GM10248 (cell line): ENCODE results near the gene ANKRD12.

ENCODE experiments used
- CTCF ChIA-PET: fragments of 300-600 bp; sonication (Branson Sonifier 250); formaldehyde crosslinking; extraction: SDS; loops from one replicate; lab custom pipeline; 2021; ENCODE audit warnings: antibody characterized with exemption; lab: Yijun Ruan, JAX
- POLR2A ChIA-PET: fragments of 350-650 bp; sonication (Branson Sonifier 250); formaldehyde crosslinking; extraction: SDS; loops from one replicate; lab custom pipeline; 2020; ENCODE audit warnings: antibody characterized with exemption; lab: Yijun Ruan, JAX
- DNase-seq: peaks from one replicate; pipeline ENCODE4 v3.0.0; 2012; ENCODE audit errors: extremely low spot score
- TF ChIP-seq, protein P1 (sequence below): IDR thresholded peaks from 2 replicates; pipeline ENCODE4 v1.5.1; 2012; ENCODE audit warnings: mild to moderate bottlenecking, low read depth; ENCODE audit errors: extremely low read depth, missing control alignments, control extremely low read depth

The ANKRD12 gene

DNA sequence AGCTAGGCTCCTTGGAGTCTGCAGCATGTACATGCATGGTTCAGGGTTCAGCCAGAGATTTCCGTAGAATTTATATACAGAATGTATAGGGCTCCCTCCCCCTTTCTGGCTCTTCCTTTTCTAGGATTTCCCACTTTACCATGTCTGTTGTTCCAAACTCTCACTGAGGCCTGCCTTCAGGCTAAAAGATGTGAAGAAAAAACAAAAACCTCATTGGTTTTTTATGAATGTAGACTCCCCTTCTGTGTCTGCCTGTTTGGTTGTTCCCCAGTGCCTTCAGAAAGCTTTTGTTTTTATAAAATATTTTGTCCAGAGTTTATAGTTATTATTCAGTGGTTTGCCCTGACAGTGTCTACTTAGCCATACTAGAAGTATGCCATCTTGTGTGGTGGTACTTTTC lies 30.5 kb upstream of the ANKRD12 start:
- CTCF ChIA-PET = interaction anchor here (1.4 kb wide), 1 partner anchor 15 kb away, joined by 3 read pairs; no protein-coding TSS in a partner anchor

DNA sequence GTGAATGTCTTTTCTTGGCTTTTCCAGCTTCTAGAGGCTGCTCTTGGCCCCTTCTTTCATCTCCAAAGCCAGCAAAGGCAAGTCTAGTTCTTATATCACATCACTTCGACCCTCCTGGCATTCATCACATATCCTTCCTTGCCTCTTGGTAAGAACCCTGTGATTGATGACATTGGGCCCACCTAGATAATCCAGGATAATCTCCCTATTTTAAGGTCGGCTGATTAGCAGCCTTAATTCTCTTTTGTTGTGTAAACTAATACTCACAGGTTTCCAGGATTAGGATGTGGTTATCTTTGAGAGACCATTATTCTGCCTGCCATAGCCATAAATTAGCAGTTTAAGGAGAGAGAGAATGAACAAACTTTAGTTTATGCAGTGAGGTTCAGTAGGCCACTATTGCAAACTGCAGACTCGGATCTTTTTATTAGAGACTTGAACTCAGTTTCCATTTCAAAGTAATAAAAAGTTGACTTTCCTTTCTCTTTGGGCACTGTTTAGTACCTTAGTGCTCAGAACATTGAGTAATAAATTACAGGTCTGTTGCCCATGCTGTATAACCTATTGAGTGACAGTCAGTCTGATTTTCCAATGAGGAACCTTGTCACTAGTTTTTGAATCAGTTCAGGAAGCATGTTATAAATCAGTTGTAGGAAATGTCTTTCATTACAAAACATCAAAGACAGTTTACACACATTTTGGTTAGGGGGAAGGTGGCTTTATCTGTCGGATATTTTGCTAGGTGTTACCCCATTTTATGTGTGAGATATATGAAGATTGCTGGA lies 29.6 kb upstream of the ANKRD12 start:
- TF ChIP-seq, protein P1, sequence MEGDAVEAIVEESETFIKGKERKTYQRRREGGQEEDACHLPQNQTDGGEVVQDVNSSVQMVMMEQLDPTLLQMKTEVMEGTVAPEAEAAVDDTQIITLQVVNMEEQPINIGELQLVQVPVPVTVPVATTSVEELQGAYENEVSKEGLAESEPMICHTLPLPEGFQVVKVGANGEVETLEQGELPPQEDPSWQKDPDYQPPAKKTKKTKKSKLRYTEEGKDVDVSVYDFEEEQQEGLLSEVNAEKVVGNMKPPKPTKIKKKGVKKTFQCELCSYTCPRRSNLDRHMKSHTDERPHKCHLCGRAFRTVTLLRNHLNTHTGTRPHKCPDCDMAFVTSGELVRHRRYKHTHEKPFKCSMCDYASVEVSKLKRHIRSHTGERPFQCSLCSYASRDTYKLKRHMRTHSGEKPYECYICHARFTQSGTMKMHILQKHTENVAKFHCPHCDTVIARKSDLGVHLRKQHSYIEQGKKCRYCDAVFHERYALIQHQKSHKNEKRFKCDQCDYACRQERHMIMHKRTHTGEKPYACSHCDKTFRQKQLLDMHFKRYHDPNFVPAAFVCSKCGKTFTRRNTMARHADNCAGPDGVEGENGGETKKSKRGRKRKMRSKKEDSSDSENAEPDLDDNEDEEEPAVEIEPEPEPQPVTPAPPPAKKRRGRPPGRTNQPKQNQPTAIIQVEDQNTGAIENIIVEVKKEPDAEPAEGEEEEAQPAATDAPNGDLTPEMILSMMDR = no peak
- POLR2A ChIA-PET = no interaction called here
- DNase-seq = no peak
- CTCF ChIA-PET = interaction anchor here (1.1 to 1.4 kb wide), 2 partner anchors 11 to 15 kb away, joined by 3 read pairs; no protein-coding TSS in a partner anchor

More for the DNA sequence above, 30.5 kb upstream of the ANKRD12 start:
- POLR2A ChIA-PET = no interaction called here
- DNase-seq = no peak
- TF ChIP-seq, protein P1 = no peak

DNA sequence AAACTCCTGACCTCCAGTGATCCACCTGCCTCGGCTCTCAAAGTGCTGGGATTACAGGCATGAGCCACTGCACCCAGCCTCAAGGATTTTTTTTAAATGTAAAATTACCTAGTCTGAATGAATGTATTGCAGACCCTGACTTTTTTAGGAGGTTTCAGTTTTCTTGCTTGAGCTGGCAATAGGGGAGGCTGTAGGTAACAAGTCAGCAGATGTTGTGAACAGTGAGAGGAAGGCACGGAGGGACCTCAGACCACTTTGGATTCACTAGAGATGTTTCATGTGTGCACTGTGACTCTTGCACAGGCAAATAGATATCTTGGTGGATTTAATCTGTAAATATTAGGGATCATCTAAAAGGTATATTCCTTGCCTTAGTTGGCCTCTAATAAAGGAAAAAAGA lies 27.7 kb upstream of the ANKRD12 start:
- no peak for DNase-seq
- CTCF ChIA-PET = interaction anchor here (1.2 to 1.8 kb wide), 5 partner anchors 11 to 43 kb away, joined by 3 to 5 read pairs (median 4); no protein-coding TSS in a partner anchor
- TF ChIP-seq, protein P1 = no peak
- POLR2A ChIA-PET = interaction anchor here (0.6 kb wide), 1 partner anchor 216 kb away, joined by 4 read pairs; no protein-coding TSS in a partner anchor

DNA sequence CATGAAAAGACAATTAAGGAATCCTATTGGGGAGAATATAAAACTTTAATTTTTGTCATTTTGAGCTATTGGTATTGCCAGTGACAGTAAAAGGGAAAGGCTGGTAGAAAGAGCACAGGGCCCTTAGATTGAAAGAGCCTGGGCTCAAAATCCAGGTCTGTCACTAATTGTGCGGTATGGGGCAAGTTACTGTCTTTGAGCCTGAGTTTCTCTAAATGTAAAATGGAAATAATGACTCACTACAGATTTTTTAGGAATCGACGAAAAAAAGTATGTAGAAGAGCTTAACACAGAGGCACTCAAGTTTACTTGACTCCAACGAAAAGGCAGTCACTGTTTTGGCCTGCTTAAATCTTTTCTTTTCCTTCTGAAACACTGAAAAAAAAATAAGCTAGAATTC lies 27.1 kb upstream of the ANKRD12 start:
- POLR2A ChIA-PET = interaction anchor here (0.6 kb wide), 2 partner anchors 216 to 552 kb away, joined by 3 to 4 read pairs; no protein-coding TSS in a partner anchor
- CTCF ChIA-PET = interaction anchor here (1.3 to 1.8 kb wide), 5 partner anchors 12 to 39 kb away, joined by 3 to 5 read pairs (median 4); no protein-coding TSS in a partner anchor
- TF ChIP-seq, protein P1 = no peak
- DNase-seq = no peak

DNA sequence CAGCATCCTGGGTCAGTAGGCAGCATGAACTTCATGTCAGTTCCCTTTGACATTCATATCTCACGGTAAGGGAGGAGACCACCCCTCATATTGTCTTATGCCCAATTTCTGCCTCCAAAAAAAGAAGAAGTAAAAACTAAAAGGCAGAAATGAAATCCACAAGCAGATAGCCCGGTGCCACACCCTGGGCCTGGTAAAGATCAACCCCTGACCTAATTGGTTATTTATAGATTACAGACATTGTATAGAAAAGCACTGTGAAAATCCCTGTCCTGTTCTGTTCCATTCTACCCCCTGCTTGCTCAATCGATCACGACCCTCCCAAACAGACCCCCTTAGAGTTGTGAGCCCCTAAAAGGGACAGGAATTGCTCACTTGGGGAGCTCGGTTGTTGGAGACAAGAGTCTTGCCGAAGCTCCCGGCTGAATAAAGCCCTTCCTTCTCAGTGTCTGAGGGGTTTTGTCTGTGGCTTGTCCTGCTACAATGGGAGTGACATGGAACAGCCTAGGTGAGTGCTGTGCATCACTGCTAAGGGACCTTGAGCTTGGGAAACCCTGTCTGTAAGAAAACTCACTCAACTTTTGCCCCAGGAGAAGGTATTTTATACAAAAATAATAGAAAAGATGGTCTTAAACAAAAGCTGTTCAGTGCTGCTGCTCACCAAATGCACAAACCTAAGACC lies 23.0 kb upstream of the ANKRD12 start:
- no peak for DNase-seq
- CTCF ChIA-PET = interaction anchor here (1.1 to 2.3 kb wide), 6 partner anchors 10 to 40 kb away, joined by 3 to 5 read pairs (median 3); no protein-coding TSS in a partner anchor
- TF ChIP-seq, protein P1 = no peak
- POLR2A ChIA-PET = interaction anchor here (0.6 kb wide), 1 partner anchor 80 kb away, joined by 10 read pairs; no protein-coding TSS in a partner anchor

DNA sequence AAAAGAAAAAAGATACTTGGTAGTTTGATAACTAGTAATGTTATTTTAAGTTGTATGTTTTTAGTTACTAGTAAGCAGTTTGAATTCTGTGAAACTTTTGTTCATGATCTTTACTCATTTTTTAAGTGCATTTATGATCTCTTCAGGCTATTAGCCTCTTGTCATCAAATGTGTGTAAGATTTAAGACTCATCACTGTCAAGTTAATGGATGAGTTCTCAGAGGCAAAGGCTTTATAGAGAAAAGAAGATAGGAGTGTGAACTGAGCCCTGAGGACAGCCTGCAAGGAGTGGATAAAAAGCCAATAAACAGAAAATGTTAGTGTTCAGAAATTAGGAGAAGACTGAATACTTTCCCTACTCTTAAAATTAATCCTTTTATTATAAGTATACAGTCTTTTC lies 20.6 kb upstream of the ANKRD12 start:
- TF ChIP-seq, protein P1 = no peak
- ChIA-PET POLR2A (no interaction called here), CTCF (interaction anchor here (1.4 to 1.6 kb wide), 2 partner anchors 10 to 42 kb away, joined by 4 to 5 read pairs; no protein-coding TSS in a partner anchor)
- no peak for DNase-seq
